Retinal pigment epithelial cell (primary cell): ENCODE measurements around the gene DCAF17.

Experiments
- DNase-seq: peaks from one replicate; pipeline ENCODE4 v3.0.0-alpha.2; 2010; ENCODE audit warnings: low read depth
- H3K4me3 ChIP-seq: 2 replicates; pipeline ENCODE4 v1.5.1; 2011; ENCODE audit warnings: mild to moderate bottlenecking, low read length, control low read depth, moderate library complexity
- CTCF ChIP-seq: conservative IDR thresholded peaks from 2 replicates; pipeline ENCODE4 v1.5.1; 2011; ENCODE audit warnings: low read depth, low read length, control low read depth, inconsistent platforms

The DCAF17 gene

DNA sequence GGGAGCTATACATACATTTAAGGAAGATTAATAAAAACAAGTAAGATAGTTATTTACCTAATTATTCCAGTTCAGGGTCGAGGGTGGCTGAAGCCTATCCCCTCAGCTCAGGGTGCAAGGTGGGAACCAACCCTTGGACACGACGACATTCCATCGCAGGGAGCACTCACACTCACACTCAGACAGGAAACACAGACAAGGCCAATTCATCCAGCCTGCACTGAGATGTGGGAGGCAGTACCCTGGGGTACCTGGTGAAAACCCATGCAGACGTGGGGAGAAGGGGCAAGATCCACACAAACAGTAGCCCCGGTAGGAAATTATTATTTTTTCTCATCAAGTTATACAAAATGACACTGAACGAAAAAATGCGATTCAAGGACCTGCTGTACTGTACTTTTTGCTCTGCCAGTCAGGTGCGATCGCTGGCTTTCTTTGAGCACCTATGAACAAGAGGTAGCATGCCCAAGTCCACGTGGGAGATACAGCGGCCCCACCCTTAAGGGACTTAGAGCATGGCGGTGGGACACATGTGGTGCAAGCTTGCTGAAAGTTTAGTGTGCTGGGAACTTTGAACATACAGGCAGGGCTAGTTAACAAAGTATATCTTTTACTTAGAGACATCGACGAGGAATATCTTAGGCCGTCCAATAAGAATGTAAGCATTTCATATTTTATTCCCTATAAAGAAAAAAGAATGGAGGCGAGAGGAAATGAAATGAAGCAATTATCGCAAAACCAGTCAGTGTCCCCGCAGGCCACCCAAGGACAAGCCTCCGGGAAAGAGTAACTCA is 860 bp upstream of the DCAF17 start:
- peak overlapping the region; percentile 89 for H3K4me3 ChIP-seq
- no peak for TF ChIP-seq CTCF
- DNase-seq, result no peak

DNA sequence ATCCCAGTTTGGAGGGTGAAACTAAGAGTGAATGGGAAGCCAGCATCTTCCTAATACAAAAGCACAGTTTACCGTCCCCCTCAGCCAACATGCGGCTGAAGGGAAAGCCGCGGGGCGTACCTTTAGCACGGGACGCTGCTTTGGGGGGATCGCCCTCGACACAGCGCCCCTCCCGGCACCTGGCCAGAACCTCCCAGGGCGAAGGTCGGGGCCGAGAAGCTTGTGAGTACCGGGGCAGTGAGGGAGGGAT is 338 bp upstream of the DCAF17 start, which contains the start of gene METTL8:
TSS of gene METTL8 (minus strand) at position 228 of the 250 bp plus-strand sequence. CDS start 41,805 bp downstream, outside the sequence.
- no peak for TF ChIP-seq CTCF
- no peak for DNase-seq
- H3K4me3 ChIP-seq, result peak within 1 kb of the TSS; percentile 89

DNA sequence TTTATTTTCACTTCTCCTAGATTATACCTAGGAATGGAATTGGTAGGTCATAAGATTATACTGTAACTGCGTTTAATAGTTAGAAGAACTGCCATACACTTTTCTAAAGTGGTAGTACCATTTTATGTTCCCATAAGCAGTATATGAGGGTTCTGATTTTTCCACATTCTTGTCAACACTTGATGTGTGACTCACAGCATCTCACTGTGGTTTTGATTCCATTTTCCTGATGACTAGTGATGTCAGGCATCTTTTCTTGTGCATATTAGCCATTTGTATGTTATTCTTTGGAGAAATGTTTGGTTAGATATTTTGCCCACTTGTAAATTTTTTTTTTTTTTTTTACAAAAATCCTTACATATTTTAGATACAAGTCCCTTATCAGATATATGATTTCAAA is 2.3 kb downstream of the DCAF17 start:
- H3K4me3 ChIP-seq, result no peak overlapping the region
- TF ChIP-seq CTCF, result no peak
- DNase-seq, result peak; percentile 35

DNA sequence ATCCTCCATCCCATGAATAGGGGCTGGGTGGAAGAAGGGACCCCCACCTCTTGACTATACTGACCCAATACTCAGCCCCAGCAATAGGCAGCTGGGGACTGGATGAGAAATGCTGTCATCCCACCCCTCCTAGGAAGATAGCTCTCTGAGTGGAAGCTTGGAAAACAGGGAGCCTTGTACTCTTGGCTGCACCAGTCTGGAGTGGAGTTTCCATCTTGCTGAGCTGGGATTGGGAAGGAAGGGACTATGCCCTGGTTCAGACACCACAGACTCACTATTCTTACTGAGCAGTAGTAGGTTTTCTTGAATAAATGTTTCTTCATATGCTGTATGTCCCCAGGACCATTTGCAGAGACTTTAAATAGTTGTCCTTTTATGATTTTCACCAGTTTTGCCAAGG is 7.4 kb downstream of the DCAF17 start:
- TF ChIP-seq CTCF, result no peak
- DNase-seq, result no peak
- H3K4me3 ChIP-seq, result no peak overlapping the region

DNA sequence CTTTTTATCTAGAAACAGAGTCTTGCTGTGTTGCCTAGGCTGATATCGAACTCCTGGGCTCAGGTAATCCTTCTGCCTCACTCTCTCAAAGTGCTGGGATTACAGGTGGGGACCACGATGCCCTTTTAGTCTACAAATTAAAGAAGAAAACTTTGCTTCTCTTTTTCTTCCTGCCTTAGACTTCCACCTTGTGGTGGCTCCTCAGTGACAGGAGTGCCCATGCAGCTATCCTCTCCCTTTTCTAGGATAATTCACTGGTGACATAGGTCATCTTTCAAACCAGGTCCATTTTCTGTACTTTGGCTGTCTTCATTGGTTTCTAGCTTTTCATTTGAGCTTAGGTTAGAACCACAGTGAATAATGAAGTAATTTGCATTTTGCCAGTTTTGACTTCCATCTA is 13.6 kb downstream of the DCAF17 start:
- DNase-seq, result no peak

DNA sequence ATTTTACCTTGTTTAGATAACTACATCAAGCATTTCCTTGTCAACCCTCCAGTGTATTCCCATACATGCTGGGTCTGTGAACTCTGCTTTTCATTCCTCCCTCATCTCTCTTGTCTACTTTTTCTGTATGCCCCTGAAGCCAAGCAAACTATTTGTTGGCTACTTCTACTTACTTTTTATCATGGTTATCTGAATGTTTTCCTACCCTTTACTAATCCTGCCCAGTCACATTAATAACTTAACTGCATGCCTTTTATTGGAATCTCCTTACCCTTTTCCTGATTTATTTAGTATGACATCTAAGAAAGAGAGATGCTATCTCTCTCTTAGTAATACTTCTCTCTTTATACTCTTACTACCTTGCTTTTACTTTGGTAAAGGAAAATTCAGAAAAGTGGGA is 17.0 kb downstream of the DCAF17 start:
- TF ChIP-seq CTCF, result no peak
- H3K4me3 ChIP-seq, result no peak overlapping the region
- no peak for DNase-seq

More for the DNA sequence above, 13.6 kb downstream of the DCAF17 start:
- TF ChIP-seq CTCF, result no peak
- no peak overlapping the region for H3K4me3 ChIP-seq

- TF ChIP-seq CTCF, result no peak
- no peak overlapping the region for H3K4me3 ChIP-seq
- DNase-seq, result no peak
Observed at GRCh38 chr2:171452773-171453172, 18.7 kb downstream of the DCAF17 start.
